PC-9 (cell line): ENCODE measurements around the gene CAPN11. TPM values are rescaled to one million over a fixed set of nuclear protein-coding genes. Genes with fewer than 3 reads are reported as not detected.

ENCODE experiments used
- BruUV-seq: library from RNA; stranded (reverse); fragments of 400-500 nt; replicated peaks from 2 replicates; lab custom pipeline; 2021; lab: Mats Ljungman, UMichigan
- CTCF ChIA-PET: fragments of 300-600 bp; sonication (Branson Sonifier 250); formaldehyde crosslinking; loops from one replicate; lab custom pipeline; 2022; ENCODE audit warnings: antibody characterized with exemption; lab: Charles Lee
- POLR2A ChIA-PET: fragments of 300-600 bp; sonication (Branson Sonifier 250); formaldehyde crosslinking; loops from one replicate; lab custom pipeline; 2022; ENCODE audit warnings: antibody characterized with exemption; ENCODE audit not compliant: unreplicated experiment; lab: Charles Lee
- DNase-seq, 2 experiments: peaks; one replicate each; pipeline versions ENCODE4 v3.0.0 to v3.0.0-alpha.2; 2015 to 2022; ENCODE audit warnings: mixed read lengths in 1 of 2
- H2AFZ ChIP-seq: fragments of 200-600 bp; sonication (generic); 2 replicates; pipeline ENCODE4 v1.8.1; 2017; ENCODE audit warnings: antibody characterized with exemption
- H3F3A ChIP-seq: fragments of 200-600 bp; sonication (generic); 2 replicates; pipeline ENCODE4 v1.8.1; 2017; ENCODE audit warnings: antibody characterized with exemption, mild to moderate bottlenecking, low read depth; ENCODE audit not compliant: insufficient read depth
- H3K27ac ChIP-seq: fragments of 200-600 bp; sonication (generic); 2 replicates; pipeline ENCODE4 v1.6.1; 2016; ENCODE audit warnings: mixed run types
- H3K27me3 ChIP-seq: fragments of 200-600 bp; sonication (generic); 2 replicates; pipeline ENCODE4 v1.6.1; 2016; ENCODE audit warnings: low read depth, mixed run types; ENCODE audit not compliant: insufficient read depth
- H3K36me3 ChIP-seq: fragments of 200-600 bp; sonication (generic); 2 replicates; pipeline ENCODE4 v1.6.1; 2016; ENCODE audit warnings: low read depth, mixed run types
- H3K4me1 ChIP-seq: fragments of 200-600 bp; sonication (generic); replicated peaks from 2 replicates; pipeline ENCODE4 v1.6.1; 2016; ENCODE audit warnings: mixed run types; ENCODE audit not compliant: insufficient read depth
- H3K4me2 ChIP-seq: fragments of 200-600 bp; sonication (generic); 2 replicates; pipeline ENCODE4 v1.6.1; 2017; ENCODE audit warnings: mixed run types
- H3K4me3 ChIP-seq: fragments of 200-600 bp; sonication (generic); 2 replicates; pipeline ENCODE4 v1.6.1; 2016; ENCODE audit warnings: mixed run types
- H3K79me2 ChIP-seq: fragments of 200-600 bp; sonication (generic); 2 replicates; pipeline ENCODE4 v1.6.1; 2017; ENCODE audit warnings: low read depth, mixed run types
- H3K9me2 ChIP-seq: fragments of 200-600 bp; sonication (generic); 2 replicates; pipeline ENCODE4 v1.8.1; 2017; ENCODE audit warnings: mild to moderate bottlenecking; ENCODE audit not compliant: insufficient read depth
- H3K9me3 ChIP-seq: fragments of 200-600 bp; sonication (generic); 2 replicates; pipeline ENCODE4 v1.8.1; 2016; ENCODE audit warnings: low read depth; ENCODE audit not compliant: insufficient read depth
- H4K20me1 ChIP-seq: fragments of 200-600 bp; sonication (generic); 2 replicates; pipeline ENCODE4 v1.8.1; 2017; ENCODE audit not compliant: insufficient read depth
- EZH2 ChIP-seq: fragments of 200-600 bp; sonication (generic); IDR thresholded peaks from 2 replicates; pipeline ENCODE4 v1.8.0; 2017; ENCODE audit warnings: antibody characterized with exemption, low read depth
- intact Hi-C: fragments of 100-400 bp; cut with micrococcal nuclease; formaldehyde crosslinking; loops from one replicate; pipeline ENCODE4 v1.10.0; 2022; ENCODE audit not compliant: unreplicated experiment
- total RNA-seq: library from RNA; stranded (reverse); gene quantifications from 2 replicates; pipeline ENCODE4 v1.2.3, GENCODE V29; 2021
- TF ChIP-seq, protein P1 (sequence below): fragments of 200-600 bp; sonication (generic); conservative IDR thresholded peaks from 2 replicates; pipeline ENCODE4 v1.6.1; 2017; ENCODE audit warnings: mixed run types, antibody characterized with exemption, mild to moderate bottlenecking, moderate library complexity

The CAPN11 gene
- total RNA-seq, 1 experiment from 2014 or later, result not detected

DNA sequence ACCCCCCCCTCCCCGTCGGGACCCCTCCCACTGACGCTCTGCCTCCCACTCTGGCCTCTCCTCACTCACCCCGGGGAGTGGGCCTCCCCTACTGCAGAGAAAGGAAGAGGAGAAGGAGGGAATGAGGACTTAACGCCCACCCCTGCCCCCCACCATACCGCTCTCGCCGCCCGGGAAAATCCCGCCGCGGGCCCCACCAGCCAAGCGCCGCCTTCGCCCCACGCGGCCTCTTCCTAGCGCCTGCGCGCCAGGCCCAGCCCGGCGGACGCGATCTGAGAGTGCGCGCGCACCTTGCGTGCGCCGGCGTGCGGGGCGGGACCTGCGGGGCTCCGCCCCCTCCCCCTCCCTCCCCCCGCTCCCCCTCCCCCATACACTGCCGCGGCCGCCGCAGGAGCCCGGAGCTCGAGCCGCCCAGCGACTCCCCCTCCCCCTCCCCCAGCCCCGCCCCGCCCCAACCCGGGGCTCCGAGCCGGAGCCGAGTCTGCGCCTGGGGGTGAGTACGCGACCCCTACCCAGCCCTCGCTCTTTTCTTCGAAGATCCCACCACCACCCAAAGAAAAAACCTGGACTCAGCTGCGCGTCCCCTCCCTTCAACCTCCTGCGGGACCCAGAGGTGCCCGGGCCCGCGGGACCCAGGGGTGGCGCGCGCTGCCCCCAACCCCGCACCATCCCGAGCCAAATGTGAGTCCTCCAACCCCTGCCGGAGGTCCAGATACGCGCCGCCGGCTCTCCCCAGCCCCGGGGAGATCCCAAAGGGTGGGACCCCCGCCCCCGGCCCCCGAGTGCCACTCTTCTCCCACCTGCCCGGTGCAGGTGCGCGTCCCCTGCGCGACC, 31.2 kb upstream of the CAPN11 start, which contains the start of the genes MRPL14 and TMEM63B:
Gene MRPL14 (minus strand): TSS at position 267 of the 834 bp plus-strand sequence. CDS start 10,841 bp downstream, outside the sequence.
Gene TMEM63B (plus strand): TSS at position 369 of the 834 bp plus-strand sequence. CDS start 7,031 bp downstream, outside the sequence.
- Histone ChIP-seq H3K4me2 (peak within 1 kb of the TSS; percentile 99), H3K27me3 (no peaks in the 10 kb centered on the region), H3F3A (peaks cover 20% of the 10 kb centered on the region; the same call in 1 of the 2 replicates), H4K20me1 (peaks cover 41% of the 10 kb centered on the region), H2AFZ (peak within 1 kb of the TSS; percentile 97), H3K79me2 (peaks cover 65% of the 10 kb centered on the region), H3K36me3 (0 out of 2 replicates have a peak, but pooled peaks cover 9% of the 10 kb centered on the region), H3K9me2 (no peaks in the 10 kb centered on the region), H3K4me1 (peaks cover 44% of the 10 kb centered on the region), H3K4me3 (peak within 1 kb of the TSS; percentile 94), H3K9me3 (no peaks in the 10 kb centered on the region), H3K27ac (peak within 1 kb of the TSS; percentile 54)
- POLR2A ChIA-PET, result interaction anchor here (0.5 to 0.7 kb wide), 3 partner anchors 10 to 130 kb away, joined by 3 to 15 read pairs (median 4); partner anchors contain the start of gene SLC35B2
- TF ChIP-seq EZH2, result no peak
- TF ChIP-seq, protein P1, sequence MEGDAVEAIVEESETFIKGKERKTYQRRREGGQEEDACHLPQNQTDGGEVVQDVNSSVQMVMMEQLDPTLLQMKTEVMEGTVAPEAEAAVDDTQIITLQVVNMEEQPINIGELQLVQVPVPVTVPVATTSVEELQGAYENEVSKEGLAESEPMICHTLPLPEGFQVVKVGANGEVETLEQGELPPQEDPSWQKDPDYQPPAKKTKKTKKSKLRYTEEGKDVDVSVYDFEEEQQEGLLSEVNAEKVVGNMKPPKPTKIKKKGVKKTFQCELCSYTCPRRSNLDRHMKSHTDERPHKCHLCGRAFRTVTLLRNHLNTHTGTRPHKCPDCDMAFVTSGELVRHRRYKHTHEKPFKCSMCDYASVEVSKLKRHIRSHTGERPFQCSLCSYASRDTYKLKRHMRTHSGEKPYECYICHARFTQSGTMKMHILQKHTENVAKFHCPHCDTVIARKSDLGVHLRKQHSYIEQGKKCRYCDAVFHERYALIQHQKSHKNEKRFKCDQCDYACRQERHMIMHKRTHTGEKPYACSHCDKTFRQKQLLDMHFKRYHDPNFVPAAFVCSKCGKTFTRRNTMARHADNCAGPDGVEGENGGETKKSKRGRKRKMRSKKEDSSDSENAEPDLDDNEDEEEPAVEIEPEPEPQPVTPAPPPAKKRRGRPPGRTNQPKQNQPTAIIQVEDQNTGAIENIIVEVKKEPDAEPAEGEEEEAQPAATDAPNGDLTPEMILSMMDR, result no peak
- CTCF ChIA-PET, result interaction anchor here (0.6 kb wide), 2 partner anchors 55 to 129 kb away, joined by 4 to 5 read pairs; no protein-coding TSS in a partner anchor
- intact Hi-C loops, result no loop called here
- no TSS peak for BruUV-seq
- peak; percentile 46 to 88 for DNase-seq

DNA sequence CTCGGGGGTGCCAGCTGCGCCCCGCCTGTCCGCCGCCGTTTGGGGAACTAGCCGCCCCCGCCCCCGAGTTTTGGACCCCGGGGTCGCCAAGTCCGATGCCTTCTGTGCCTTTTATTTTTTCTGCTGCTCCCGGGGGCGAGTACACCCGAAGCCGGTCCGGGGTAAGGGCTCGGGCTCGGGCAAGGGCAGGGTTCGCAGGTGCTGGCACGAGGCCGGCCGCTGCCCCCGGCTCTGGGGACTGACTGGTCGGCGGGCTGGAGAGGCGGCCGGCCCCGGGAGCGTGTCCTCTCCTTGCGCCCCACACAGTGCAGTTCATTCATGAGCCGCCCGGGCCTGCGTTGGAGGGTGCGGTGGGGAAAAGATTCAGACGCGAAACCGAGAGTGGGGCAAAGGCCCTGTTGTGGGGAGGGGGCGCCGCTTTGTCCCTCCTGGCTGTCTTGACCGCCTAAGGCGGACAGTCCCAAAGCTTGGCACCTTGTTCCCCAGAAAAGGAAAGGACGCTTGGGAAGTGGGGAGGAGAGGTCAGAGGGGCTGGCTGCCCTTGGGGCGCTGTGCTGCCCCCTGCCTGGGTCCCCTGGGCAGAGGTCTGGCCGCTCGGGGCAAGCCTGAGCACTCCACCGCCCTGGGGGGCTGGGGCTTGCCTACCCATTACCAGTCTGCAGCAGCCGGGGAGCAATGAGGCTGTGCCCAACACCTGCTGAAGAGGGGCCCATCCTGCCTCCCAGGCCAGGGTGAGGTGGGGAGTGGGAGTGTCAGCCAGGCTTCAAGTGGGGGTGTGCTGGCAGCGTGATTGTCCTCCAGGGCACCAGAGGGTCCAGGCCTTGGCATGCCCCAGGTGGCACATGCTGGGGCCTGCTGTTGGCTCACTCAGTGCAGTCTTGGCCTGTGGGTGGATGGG, 30.4 kb upstream of the CAPN11 start:
- Histone ChIP-seq H3K4me2 (peak overlapping the region; percentile 85), H2AFZ (peak overlapping the region; percentile 97), H4K20me1 (peaks cover 32% of the 10 kb centered on the region), H3F3A (peaks cover 15% of the 10 kb centered on the region; the same call in 1 of the 2 replicates), H3K4me1 (peaks cover 36% of the 10 kb centered on the region), H3K27ac (no peak overlapping the region), H3K9me2 (no peaks in the 10 kb centered on the region), H3K27me3 (no peaks in the 10 kb centered on the region), H3K4me3 (peak overlapping the region; percentile 94), H3K9me3 (no peaks in the 10 kb centered on the region), H3K36me3 (0 out of 2 replicates have a peak, but pooled peaks cover 9% of the 10 kb centered on the region), H3K79me2 (peaks cover 57% of the 10 kb centered on the region)
- intact Hi-C loops, result no loop called here
- POLR2A ChIA-PET, result interaction anchor here (0.5 to 0.7 kb wide), 3 partner anchors 11 to 129 kb away, joined by 3 to 15 read pairs (median 4); partner anchors contain the start of gene SLC35B2
- CTCF ChIA-PET, result interaction anchor here (0.6 kb wide), 1 partner anchor 129 kb away, joined by 4 read pairs; no protein-coding TSS in a partner anchor
- TF ChIP-seq EZH2, result no peak
- TF ChIP-seq, protein P1, result no peak
- peak in 1 of 2 experiments; percentile 39 for DNase-seq
- TSS peak; percentile 32 for BruUV-seq
